GM19438 (cell line): ENCODE results near the gene IPPK.

Source experiments
- ATAC-seq: cut with Tn5 transposase; IDR thresholded peaks from one replicate; pipeline ENCODE4 v1.9.1; 2021; ENCODE audit warnings: low read depth; ENCODE audit not compliant: unreplicated experiment

The IPPK gene

GRCh38 chr9:92704528-92704927 is 34.6 kb upstream of the IPPK start:
- no peak for ATAC-seq

DNA sequence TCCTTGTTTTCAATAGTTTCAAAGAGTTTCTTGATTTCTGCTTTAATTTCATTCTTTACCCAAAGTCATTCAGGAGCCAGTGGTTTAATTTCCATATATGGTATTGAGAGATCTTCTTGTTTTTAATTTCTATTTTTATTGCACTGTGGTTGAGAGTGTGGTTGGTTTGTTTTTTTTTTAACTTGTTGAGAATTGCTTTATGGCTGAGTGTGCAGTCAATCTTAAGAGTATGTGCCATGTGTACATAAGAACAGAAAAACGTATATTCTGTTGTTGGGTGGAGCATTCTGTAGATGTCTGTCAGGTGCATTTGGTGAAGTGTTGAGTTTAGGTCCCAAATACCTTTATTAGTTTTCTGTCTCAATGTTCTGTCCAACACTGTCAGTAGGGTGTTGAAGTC is 26.7 kb upstream of the IPPK start:
- ATAC-seq, result no peak

DNA sequence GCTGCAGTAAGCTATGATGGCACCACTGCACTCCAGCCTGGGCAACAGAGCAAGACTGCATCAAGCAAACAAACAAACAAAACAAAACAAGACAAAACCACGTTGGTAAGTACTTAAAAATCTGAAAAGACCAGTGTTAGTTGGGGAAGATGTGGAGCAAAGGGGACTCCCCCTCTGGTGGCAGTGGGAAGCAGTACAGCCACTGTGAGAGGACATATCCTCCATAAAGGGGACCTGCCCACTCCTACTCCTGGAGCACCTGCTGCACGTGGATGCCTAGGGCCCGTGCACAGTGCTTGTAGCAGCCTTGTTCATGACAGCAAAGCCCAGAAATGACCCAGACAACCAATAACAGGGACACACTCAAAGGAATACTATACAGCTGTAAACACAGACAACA is 17.0 kb upstream of the IPPK start:
- ATAC-seq, result no peak

- ATAC-seq, result no peak
Observed at GRCh38 chr9:92685022-92685421, 15.1 kb upstream of the IPPK start.

- ATAC-seq, result no peak
Observed at GRCh38 chr9:92682269-92682668, 12.3 kb upstream of the IPPK start.

DNA sequence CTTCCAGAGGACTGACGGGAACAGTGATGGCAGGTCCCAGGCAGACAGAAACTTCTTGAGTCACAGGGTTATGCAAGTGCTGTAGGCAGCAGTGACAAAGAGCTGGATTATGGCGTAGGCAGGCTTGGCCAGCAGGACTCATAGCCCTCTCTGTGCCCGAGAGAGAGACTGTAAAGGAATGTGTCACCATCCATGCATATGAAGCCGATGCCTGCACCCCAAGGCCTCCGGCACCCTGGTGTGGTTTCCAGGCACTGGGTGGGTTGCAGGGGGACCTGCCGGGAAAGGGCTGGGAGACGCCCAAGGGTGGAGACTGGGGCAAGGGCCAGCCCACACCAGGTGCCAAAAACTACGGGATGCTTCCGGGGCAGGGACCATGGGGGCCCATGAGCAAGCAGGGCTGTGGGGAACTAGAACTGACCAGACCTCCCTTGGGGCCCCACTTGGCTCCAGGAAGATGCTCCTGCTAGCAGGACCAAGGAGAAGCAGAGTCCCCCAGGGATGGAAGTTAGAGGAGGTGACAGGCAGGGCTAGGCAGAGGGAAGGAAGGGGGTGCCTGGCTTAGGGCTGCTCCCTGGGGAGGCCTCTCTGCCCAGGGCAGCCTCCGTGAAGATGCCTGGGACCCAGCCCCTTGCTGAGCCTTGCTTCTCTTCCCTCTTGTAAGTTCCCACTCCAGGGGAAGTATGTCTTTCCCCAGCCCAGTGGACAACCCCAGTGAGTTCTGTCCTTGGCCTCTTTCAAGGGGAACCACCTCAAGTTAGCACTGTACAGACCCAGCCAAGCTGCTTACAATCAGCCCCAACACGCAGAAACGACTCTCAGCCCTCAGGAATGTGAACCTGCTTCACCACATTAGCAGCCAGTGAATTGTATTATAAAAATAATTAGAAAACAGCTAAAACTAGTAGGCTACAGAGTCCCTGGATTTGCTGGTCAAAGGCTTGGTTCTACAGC is 10.5 kb upstream of the IPPK start:
- no peak for ATAC-seq

DNA sequence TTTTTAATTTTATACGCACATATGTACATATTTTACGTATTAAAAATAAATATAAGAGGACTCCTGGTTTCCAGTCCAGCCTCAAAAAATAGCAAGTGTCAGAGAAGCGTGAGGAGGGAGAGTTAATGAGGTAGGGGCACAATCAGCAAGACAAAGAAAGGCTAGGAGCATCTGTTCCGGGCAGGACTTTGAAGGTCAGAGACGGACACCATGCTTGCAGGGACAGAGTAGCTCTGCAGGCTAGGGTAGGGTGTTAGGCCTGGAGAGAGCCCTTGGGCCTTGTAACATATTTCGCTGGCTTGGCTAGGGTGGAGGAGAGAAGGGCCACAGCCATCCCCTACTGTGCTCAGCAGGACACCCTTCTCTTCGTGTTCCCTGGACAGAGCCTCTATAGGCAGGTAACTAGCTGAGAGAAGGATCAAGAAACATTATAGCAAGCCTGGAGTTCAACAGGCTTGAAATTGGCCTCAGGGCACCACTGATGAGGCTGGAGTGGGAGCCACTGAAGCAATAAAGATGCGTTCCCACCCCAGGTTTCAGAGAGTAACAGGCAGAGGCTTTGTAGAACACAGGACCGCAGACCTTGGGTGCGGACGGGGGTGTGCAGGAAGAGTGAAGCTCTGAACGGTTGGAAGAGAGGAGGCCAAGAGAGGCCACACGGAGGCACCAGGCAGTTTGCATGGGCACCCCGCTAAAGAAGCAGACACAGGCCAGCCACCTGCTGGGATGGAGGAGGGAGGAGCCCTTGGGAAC is 9.7 kb upstream of the IPPK start:
- ATAC-seq, result no peak

GRCh38 chr9:92671323-92671722 is 1.4 kb upstream of the IPPK start:
- ATAC-seq, result no peak

DNA sequence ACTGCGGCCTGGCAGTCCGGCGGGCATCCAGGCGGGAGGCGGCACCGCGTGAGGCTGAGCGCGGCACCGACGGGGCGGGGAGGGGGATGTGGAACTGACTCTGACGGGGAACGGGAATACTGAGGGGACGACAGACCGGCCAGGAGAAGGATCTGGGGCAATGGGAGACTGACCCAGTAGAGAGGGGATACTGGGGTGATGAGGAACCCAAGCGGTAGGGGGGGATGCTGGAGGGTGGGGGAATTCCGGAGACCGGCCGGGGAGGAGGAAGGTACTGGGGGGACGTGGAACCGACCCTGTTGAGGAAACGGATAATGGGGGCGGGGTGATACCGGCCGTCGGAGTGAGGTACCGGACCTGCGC is 423 bp downstream of the IPPK start:
- peak; percentile 8 for ATAC-seq

GRCh38 chr9:92668746-92669526 is 995 bp downstream of the IPPK start:
- ATAC-seq, result no peak

GRCh38 chr9:92666912-92667532 is 2.9 kb downstream of the IPPK start:
- ATAC-seq, result no peak

- ATAC-seq, result no peak
Observed at GRCh38 chr9:92666236-92666635, 3.7 kb downstream of the IPPK start.

DNA sequence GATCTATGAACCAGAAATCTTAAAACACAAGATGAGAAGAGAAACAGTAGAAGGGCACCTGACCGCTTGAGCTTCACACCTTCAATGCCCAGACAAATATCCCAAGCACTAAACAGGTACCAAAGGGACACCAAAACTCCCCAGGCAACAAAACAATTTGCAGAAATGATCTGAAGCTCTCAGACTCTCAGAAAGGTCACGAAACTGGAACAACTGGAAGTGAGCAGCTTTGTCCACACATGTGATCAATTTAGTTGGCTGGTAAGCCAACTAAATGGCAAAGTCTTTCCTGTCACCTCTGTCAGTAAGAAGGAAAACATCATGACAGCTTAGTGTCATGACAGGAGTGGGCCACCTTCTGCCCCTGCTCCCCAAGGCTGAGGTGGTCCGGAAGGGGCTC is 4.1 kb downstream of the IPPK start:
- no peak for ATAC-seq

DNA sequence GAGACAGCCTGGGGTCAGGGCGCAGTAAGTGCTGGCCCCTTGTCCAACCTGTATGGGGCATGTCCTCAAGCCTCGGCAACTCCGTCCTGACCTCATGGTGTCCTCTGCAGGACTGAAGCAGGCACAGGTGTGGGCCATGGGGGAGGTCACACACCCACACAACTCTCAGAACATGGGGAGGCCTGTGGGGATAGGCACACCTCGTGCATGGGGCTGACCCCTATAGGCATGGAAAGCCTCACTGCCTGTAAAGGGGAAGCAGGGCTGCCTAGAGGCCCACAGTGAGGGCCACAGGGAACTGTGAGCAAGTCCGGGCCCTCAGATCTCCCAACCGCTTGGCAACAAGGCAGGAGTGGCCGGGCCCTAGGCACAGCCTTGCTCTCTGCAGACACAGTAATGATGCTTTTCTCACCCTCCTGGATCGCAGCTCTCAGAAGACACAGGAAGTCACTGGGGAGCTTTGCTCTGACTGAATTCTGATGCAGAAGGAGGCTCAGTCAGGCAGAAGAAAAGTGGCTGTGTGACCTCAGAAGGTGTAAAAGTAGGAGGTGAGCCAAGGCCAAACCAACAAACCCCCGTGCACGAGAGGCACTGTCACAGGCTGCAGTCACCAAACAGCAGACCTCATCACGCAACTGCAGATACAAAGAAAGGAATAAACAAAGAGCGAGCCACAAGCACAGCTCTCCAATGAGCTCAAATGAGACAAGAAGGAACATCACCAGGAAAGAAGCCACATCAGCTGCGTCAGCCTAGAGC is 5.4 kb downstream of the IPPK start:
- ATAC-seq, result no peak

- ATAC-seq, result no peak
Observed at GRCh38 chr9:92663951-92664350, 6.0 kb downstream of the IPPK start.

GRCh38 chr9:92663126-92663525 is 6.8 kb downstream of the IPPK start:
- ATAC-seq, result no peak

- no peak for ATAC-seq
Observed at GRCh38 chr9:92661743-92662142, 8.2 kb downstream of the IPPK start.

DNA sequence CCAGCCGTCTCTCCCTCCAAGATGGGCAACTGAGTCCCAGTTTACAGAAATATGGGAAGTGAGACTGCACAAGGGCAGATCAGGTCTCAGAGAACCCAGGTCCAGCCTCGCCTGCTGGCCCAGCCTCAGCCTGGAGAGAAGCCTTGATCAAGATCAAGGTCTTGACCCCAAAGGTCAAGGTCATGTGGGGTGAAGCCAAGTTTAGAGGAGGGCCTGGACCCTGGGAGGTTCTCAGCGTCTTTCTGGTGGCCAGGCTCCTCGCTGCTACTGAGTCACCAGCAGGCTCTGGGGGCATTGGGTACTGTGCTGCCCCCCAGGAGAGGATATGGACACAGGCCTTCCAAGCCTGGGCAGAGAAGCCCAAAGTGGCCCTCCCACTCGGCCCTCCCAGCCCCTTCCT is 8.8 kb downstream of the IPPK start:
- ATAC-seq, result no peak

GRCh38 chr9:92660266-92660665 is 9.7 kb downstream of the IPPK start:
- ATAC-seq, result no peak

GRCh38 chr9:92659601-92660000 is 10.3 kb downstream of the IPPK start:
- ATAC-seq, result no peak
